Cerebellar nuclear complex (tissue), 1 donor: ENCODE data around the gene PTCHD1.

Source experiments
- DNase-seq, 2 experiments: peaks; one replicate each; lab custom pipeline; 2025; lab: John Stamatoyannopoulos, UW

Gene PTCHD1

GRCh38 chrX:23398570-23398969 lies 63.9 kb downstream of the PTCHD1 start:
- peak; percentile 1 to 9 for DNase-seq

GRCh38 chrX:23403849-23404248 lies 69.2 kb downstream of the PTCHD1 start:
- DNase-seq, result peak in 1 of 2 experiments; percentile 2

- DNase-seq, result no peak
Observed at GRCh38 chrX:23422912-23423311, 88.3 kb downstream of the PTCHD1 start.

GRCh38 chrX:23434356-23434884 lies 99.8 kb downstream of the PTCHD1 start:
- no peak for DNase-seq

- no peak for DNase-seq
Observed at GRCh38 chrX:23435108-23435507, 100.5 kb downstream of the PTCHD1 start.

- peak in 1 of 2 experiments; percentile 2 for DNase-seq
Observed at GRCh38 chrX:23435575-23435974, 100.9 kb downstream of the PTCHD1 start.

GRCh38 chrX:23436875-23437274 lies 102.2 kb downstream of the PTCHD1 start:
- no peak for DNase-seq

- DNase-seq, result no peak
Observed at GRCh38 chrX:23451266-23451665, 116.6 kb downstream of the PTCHD1 start.
